GM12891 (cell line): ENCODE data around the gene SUMO1.

Experiments used
- DNase-seq: peaks from one replicate; pipeline ENCODE4 v3.0.0; 2011; ENCODE audit warnings: low spot score; ENCODE audit not compliant: insufficient read length
- FAIRE-seq: peaks from 2 replicates; lab custom pipeline; 2011; peaks lifted over from hg19 to GRCh38; lab: Jason Lieb, UNC
- PAX5 ChIP-seq: IDR thresholded peaks from 2 replicates; pipeline ENCODE4 v1.6.1; 2011; ENCODE audit warnings: low read length, moderate library complexity, mild to moderate bottlenecking; ENCODE audit not compliant: insufficient read depth, severe bottlenecking
- POLR2A ChIP-seq: IDR thresholded peaks from 2 replicates; pipeline ENCODE4 v1.6.1; 2011; ENCODE audit warnings: low read depth, low read length, control low read depth
- POLR2AphosphoS5 ChIP-seq: IDR thresholded peaks from 2 replicates; pipeline ENCODE4 v1.6.1; 2011; ENCODE audit warnings: low read depth, low read length, control low read depth
- POU2F2 ChIP-seq: IDR thresholded peaks from 2 replicates; pipeline ENCODE4 v1.6.1; 2011; ENCODE audit warnings: low read depth, mild to moderate bottlenecking, control low read depth, low read length, moderate library complexity
- SPI1 ChIP-seq: IDR thresholded peaks from 2 replicates; pipeline ENCODE4 v1.6.1; 2011; ENCODE audit warnings: low read depth, low read length, control low read depth
- TAF1 ChIP-seq: IDR thresholded peaks from 2 replicates; pipeline ENCODE4 v1.6.1; 2011; ENCODE audit warnings: low read depth, low read length, control low read depth

SUMO1 gene

GRCh38 chr2:202201220-202202160 lies 36.9 kb downstream of the SUMO1 start:
- DNase-seq (no peak), FAIRE-seq (peak; percentile 41)
- TF ChIP-seq SPI1 (no peak), POLR2A (no peak), TAF1 (no peak)

GRCh38 chr2:202196727-202197126 lies 41.7 kb downstream of the SUMO1 start:
- TF ChIP-seq SPI1 = no peak
- TF ChIP-seq POLR2A = no peak
- TF ChIP-seq TAF1 = no peak
- TF ChIP-seq POU2F2 = no peak
- DNase-seq (no peak), FAIRE-seq (no peak)

GRCh38 chr2:202194418-202194817 lies 44.0 kb downstream of the SUMO1 start:
- TF ChIP-seq SPI1 = no peak
- TF ChIP-seq POLR2A = no peak
- no peak for TF ChIP-seq POLR2AphosphoS5
- TF ChIP-seq TAF1 = no peak
- no peak for TF ChIP-seq POU2F2
- FAIRE-seq (no peak), DNase-seq (no peak)

- no peak for DNase-seq
- FAIRE-seq = no peak
- TF ChIP-seq POLR2A = no peak
- TF ChIP-seq POU2F2 = no peak
- TF ChIP-seq SPI1 = no peak
- TF ChIP-seq PAX5 = no peak
- TF ChIP-seq POLR2AphosphoS5 = no peak
- no peak for TF ChIP-seq TAF1
Measured at GRCh38 chr2:202193881-202194353, 44.5 kb downstream of the SUMO1 start.

DNA sequence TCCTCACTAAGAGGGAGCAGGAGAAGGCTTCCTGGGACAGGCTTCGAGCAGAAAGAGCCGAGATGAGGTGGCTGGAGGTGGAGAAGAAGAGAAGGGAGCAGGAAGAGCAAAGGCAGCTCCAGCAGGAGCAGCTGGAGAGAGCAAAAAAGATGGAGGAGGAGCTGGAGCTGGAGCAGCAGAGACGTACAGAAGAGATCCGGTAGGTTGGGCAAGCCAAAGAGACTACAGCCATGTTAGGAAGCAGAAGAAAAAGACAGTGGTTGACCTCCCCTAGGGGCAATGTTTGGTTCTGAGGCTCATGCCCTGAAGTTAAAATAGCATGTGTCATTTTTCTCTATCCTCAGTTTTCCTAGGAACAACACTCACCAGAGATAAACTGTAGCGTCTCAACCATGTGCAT lies 45.1 kb downstream of the SUMO1 start:
- no peak for DNase-seq
- no peak for TF ChIP-seq POLR2AphosphoS5
- no peak for TF ChIP-seq POLR2A
- TF ChIP-seq PAX5 = no peak
- TF ChIP-seq TAF1 = no peak
- TF ChIP-seq SPI1 = no peak
- no peak for FAIRE-seq

DNA sequence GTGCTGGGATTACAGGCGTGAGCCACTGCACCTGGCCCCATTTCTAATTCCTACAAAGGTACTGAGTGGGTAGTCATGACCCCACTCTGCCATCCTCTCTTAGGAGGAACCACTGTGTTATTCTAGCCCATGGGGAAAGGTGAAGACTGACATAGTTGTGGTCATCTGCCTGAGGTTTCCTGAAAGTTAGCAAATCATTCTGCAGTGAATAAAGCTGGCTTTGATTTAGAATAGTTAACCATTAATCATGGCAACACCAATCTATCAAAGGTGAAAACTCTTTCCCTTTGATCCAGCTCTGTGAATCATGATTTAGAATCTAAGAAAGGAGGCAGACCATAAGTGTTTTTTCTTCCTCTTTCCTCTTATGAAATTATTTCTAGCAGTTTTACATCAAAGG lies 50.8 kb downstream of the SUMO1 start:
- DNase-seq (no peak), FAIRE-seq (no peak)
- no peak for TF ChIP-seq PAX5
- no peak for TF ChIP-seq TAF1
- TF ChIP-seq POLR2A = no peak
- no peak for TF ChIP-seq SPI1
- no peak for TF ChIP-seq POU2F2
- TF ChIP-seq POLR2AphosphoS5 = no peak

GRCh38 chr2:202186641-202187202 lies 51.7 kb downstream of the SUMO1 start:
- DNase-seq (no peak), FAIRE-seq (no peak)
- TF ChIP-seq TAF1 = no peak

GRCh38 chr2:202185156-202185555 lies 53.2 kb downstream of the SUMO1 start:
- DNase-seq (no peak), FAIRE-seq (no peak)
- no peak for TF ChIP-seq TAF1

DNA sequence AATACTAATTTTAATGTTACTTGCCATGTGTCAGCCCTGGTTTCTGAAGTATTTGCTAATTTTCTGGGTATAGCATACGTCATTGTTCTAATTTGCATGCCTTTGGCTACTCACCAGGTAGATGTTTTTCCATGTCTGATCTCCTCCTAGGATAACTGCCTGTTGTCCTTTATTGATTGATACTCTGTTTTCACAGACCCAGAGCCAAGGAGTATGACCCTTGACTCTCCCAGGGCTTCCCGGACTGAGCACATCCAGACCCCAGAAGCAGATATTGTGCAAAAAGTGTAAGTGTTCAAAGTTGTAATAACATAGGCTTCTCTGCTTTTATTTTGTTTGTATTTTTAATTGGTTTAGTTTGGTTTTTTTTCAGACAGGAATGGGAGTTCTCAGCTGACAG lies 53.8 kb downstream of the SUMO1 start:
- no peak for DNase-seq
- FAIRE-seq = no peak
- TF ChIP-seq POU2F2 (no peak), PAX5 (no peak), POLR2AphosphoS5 (no peak), SPI1 (no peak), TAF1 (no peak), POLR2A (no peak)

GRCh38 chr2:202178346-202178958 lies 59.9 kb downstream of the SUMO1 start:
- TF ChIP-seq POLR2A (no peak), PAX5 (no peak), POU2F2 (no peak), TAF1 (no peak)
- DNase-seq (no peak), FAIRE-seq (peak; percentile 80)
